NCI-H128 (cell line): Measurements from ENCODE around the gene ARPC4.

Experiments used
- DNase-seq: peaks from one replicate; lab custom pipeline; 2025; ENCODE audit not compliant: unreplicated experiment; lab: John Stamatoyannopoulos, UW

The ARPC4 gene

GRCh38 chr3:9787714-9788113, 5.2 kb upstream of the ARPC4 start:
- DNase-seq, result no peak

- DNase-seq, result no peak
These were observed 1.8 kb upstream of the ARPC4 start for GRCh38 chr3:9791127-9791526.

- DNase-seq, result no peak
These were observed 985 bp upstream of the ARPC4 start for GRCh38 chr3:9791790-9792404.

- no peak for DNase-seq
These were observed 389 bp downstream of the ARPC4 start for GRCh38 chr3:9793161-9793781.

- DNase-seq, result no peak
These were observed 1.5 kb downstream of the ARPC4 start for GRCh38 chr3:9794400-9794799.

- no peak for DNase-seq
These were observed 2.3 kb downstream of the ARPC4 start for GRCh38 chr3:9795207-9795606.

GRCh38 chr3:9797196-9797945, 4.5 kb downstream of the ARPC4 start:
- DNase-seq, result no peak

- DNase-seq, result no peak
These were observed 7.6 kb downstream of the ARPC4 start for GRCh38 chr3:9800529-9800928.

GRCh38 chr3:9803494-9803893, 10.6 kb downstream of the ARPC4 start:
- no peak for DNase-seq

- no peak for DNase-seq
These were observed 12.1 kb downstream of the ARPC4 start for GRCh38 chr3:9804996-9805395.

- no peak for DNase-seq
These were observed 13.3 kb downstream of the ARPC4 start for GRCh38 chr3:9806137-9806536.

GRCh38 chr3:9806688-9807589, 14.1 kb downstream of the ARPC4 start:
- no peak for DNase-seq

- no peak for DNase-seq
These were observed 15.1 kb downstream of the ARPC4 start for GRCh38 chr3:9807981-9808344.

- DNase-seq, result no peak
These were observed 15.6 kb downstream of the ARPC4 start for GRCh38 chr3:9808345-9809037.

GRCh38 chr3:9809239-9809614, 16.3 kb downstream of the ARPC4 start:
- no peak for DNase-seq

- no peak for DNase-seq
These were observed 16.9 kb downstream of the ARPC4 start, which contains the start of gene TTLL3 for GRCh38 chr3:9809615-9810432. Gene TTLL3, plus strand, starts transcription at chr3:9810262. Its CDS starts 400 bp downstream, at chr3:9810662.

GRCh38 chr3:9810433-9810770, 17.5 kb downstream of the ARPC4 start:
- no peak for DNase-seq

- no peak for DNase-seq
These were observed 18.0 kb downstream of the ARPC4 start for GRCh38 chr3:9810846-9811245.

GRCh38 chr3:9812870-9813483, 20.1 kb downstream of the ARPC4 start:
- no peak for DNase-seq

- no peak for DNase-seq
These were observed 23.1 kb downstream of the ARPC4 start for GRCh38 chr3:9815986-9816385.
